ENCODE data around the gene GABBR2.
"Not testable (repeated sequence)": the region's sequence is repeated elsewhere in the genome, so short reads cannot be mapped to it uniquely, and the experiment has no call there.

GABBR2 gene

GRCh38 chr9:98290411-98290810 is 418.3 kb downstream of the GABBR2 start:
- no peak for DNase-seq (ENCODE audit: low spot score)

- no peak for DNase-seq (ENCODE audit: low spot score)
These were observed 419.0 kb downstream of the GABBR2 start for GRCh38 chr9:98289614-98290201.

- DNase-seq (ENCODE audit: low spot score) = peak; percentile 56
These were observed 419.9 kb downstream of the GABBR2 start for GRCh38 chr9:98288881-98289280.

- DNase-seq (ENCODE audit: low spot score) = no peak
These were observed 421.4 kb downstream of the GABBR2 start for GRCh38 chr9:98287384-98287783.

GRCh38 chr9:98285446-98285845 is 423.3 kb downstream of the GABBR2 start:
- DNase-seq (ENCODE audit: low spot score) = no peak

DNA sequence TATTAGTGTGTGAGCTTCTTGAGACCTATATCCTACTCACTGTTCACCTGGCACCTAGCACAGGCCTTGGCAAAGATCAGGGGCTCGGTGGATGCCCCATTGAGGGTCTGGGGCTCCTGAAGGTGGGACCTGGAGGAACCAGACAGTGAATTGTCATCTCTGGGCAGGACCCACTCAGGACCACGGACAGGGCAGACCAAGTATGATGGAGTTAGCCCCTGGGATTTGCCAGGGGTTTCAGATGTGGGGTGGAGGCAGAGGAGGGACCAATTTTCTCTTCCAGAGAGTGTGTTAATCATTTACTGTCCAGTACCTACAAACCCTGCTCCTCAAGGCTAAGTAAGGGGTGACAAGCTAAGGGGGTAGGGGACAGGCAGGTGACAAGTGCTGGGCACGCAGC is 424.0 kb downstream of the GABBR2 start:
- no peak for DNase-seq (ENCODE audit: low spot score)

DNA sequence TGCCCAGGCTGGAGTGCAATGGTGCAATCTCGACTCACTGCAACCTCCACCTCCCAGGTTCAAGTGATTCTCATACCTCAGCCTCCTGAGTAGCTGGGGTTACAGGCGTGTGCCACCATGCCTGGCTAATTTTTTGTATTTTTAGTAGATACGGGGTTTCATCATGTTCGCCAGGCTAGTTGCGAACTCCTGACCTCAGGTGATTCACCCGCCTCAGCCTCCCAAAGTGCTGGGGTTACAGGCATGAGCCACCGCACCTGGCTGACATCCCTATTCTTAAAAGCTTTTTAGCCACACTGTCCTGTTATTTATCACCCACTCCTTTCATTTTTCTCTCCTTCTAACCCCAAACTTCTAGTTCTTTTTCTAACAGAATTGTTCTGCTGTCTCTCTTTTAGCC is 425.6 kb downstream of the GABBR2 start:
- peak; percentile 20 for DNase-seq (ENCODE audit: low spot score)

- no peak for DNase-seq (ENCODE audit: low spot score)
These were observed 427.5 kb downstream of the GABBR2 start for GRCh38 chr9:98281281-98281680.

GRCh38 chr9:98280574-98280973 is 428.2 kb downstream of the GABBR2 start:
- DNase-seq (ENCODE audit: low spot score) = no peak

GRCh38 chr9:98280162-98280561 is 428.6 kb downstream of the GABBR2 start:
- no peak for DNase-seq (ENCODE audit: low spot score)

- no peak for DNase-seq (ENCODE audit: low spot score)
These were observed 431.7 kb downstream of the GABBR2 start for GRCh38 chr9:98276907-98277469.

DNA sequence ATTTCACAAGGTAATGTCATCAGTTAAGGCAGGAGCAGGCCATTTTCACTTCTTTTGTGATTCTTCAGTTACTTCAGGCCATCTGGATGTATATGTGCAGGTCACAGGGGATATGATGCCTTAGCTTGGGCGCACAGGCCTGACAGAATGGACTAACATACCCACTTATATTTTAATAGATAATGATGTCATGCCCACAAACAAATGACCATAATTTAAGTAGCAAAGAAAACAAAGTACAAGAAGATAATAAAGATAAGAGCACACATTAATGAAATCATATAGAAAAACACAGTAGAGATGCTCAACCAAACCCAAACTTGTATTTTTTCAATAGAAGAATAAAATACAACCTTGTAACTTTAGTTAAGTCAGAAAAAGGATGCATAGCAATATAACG is 433.6 kb downstream of the GABBR2 start:
- DNase-seq (ENCODE audit: low spot score) = no peak

- no peak for DNase-seq (ENCODE audit: low spot score)
These were observed 436.7 kb downstream of the GABBR2 start for GRCh38 chr9:98272083-98272482.

DNA sequence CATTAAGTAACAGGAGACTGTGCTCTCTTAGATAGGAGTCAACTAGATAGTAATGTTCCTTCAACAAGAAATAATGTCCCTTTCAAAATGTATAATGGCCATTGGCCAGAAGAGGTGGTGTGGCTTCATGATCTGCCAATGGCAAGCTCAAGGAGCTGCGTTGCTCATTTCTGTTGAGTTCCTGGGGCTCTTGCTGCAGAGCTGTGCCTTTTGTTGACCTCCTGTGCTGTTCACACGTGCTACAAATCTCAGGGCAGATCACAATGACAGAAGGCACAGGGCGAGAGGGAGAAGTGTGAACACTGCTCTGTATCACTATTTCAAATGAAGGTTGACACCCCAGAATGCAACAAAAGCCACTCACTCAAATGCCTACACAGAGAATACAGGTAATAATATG is 437.3 kb downstream of the GABBR2 start:
- DNase-seq (ENCODE audit: low spot score) = no peak

DNA sequence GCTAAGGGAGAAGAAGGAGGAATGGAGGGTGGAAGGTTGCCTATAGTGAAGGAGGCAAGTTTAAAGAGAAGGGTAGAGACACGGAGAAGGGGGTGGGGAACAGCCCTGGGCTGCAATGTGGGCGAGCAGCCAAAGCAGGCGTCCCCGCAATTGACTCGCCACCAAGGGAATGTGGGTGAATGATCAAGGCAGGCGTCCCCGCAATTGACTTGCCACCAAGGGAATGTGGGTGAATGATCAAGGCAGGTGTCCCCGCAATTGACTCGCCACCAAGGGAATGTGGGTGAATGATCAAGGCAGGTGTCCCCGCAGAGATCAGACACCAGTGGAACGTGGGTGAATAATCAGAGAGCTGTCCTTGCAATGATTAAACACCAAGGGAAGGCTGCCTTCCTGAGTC is 438.5 kb downstream of the GABBR2 start:
- peak; percentile 11 for DNase-seq (ENCODE audit: low spot score)

- not testable (repeated sequence) for DNase-seq (ENCODE audit: low spot score)
These were observed 439.1 kb downstream of the GABBR2 start for GRCh38 chr9:98269652-98270051.

- DNase-seq (ENCODE audit: low spot score) = not testable (repeated sequence)
These were observed 441.2 kb downstream of the GABBR2 start for GRCh38 chr9:98267556-98267955.

DNA sequence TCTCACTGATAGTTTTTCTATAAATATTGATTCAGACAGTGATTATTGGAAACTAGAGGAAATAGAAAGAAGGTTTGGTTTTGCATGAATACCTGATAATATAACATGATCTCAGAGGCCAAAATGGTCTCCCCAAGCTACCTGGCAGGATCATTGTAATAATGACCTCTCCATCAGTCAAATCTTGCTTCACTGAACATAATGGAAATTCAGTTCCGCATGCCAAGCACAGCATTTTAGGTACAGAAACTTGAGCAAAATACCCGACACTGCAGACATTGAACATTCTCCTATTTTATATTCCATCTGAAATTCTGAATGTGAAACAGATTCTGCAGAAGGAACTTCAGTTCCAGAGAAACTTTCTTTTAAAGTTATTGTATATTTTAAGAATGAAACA is 444.2 kb downstream of the GABBR2 start:
- DNase-seq (ENCODE audit: low spot score) = peak; percentile 36

GRCh38 chr9:98263482-98264357 is 445.0 kb downstream of the GABBR2 start:
- peak; percentile 76 for DNase-seq (ENCODE audit: low spot score)

DNA sequence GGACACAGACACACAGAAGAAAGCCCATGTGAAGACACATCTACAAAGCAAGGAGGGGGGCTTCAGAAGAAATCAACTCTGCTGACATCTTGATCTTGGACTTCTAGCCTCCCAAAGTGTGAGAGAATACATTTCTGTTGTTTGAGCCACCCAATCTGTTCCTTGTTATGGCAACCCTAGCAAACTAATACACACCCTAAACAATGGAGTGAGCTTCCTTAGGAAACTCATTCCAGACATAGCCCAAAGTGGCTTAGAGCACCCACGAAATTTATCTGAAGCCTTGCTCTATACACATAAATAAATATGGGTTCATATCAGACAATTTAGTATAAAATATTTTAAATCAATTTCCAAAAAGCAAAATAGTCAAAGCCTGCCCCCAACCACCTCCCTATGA is 445.7 kb downstream of the GABBR2 start:
- DNase-seq (ENCODE audit: low spot score) = no peak

GRCh38 chr9:98262056-98262455 is 446.7 kb downstream of the GABBR2 start:
- DNase-seq (ENCODE audit: low spot score) = no peak

DNA sequence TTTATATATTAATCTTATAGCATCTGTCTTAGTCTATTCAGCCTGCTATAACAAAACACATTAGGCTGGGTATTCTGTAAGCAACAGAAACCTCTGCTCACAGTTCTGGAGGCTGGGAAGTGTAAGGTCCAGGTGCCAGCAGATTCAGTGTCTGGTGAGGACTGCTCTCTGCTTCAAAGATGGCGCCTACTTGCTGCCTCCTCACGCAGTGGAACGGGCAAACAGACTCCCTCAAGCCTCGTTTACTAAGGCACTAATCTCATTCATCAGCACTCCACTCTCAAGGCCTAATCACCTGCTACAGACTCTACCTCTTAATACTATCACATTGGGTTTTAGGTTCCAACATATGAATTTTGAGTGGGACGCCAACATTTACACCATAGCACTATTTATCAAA is 448.1 kb downstream of the GABBR2 start:
- DNase-seq (ENCODE audit: low spot score) = no peak

GRCh38 chr9:98259791-98260190 is 448.9 kb downstream of the GABBR2 start:
- DNase-seq (ENCODE audit: low spot score) = no peak
